ENCODE results near the gene NPBWR2.

The NPBWR2 gene

DNA sequence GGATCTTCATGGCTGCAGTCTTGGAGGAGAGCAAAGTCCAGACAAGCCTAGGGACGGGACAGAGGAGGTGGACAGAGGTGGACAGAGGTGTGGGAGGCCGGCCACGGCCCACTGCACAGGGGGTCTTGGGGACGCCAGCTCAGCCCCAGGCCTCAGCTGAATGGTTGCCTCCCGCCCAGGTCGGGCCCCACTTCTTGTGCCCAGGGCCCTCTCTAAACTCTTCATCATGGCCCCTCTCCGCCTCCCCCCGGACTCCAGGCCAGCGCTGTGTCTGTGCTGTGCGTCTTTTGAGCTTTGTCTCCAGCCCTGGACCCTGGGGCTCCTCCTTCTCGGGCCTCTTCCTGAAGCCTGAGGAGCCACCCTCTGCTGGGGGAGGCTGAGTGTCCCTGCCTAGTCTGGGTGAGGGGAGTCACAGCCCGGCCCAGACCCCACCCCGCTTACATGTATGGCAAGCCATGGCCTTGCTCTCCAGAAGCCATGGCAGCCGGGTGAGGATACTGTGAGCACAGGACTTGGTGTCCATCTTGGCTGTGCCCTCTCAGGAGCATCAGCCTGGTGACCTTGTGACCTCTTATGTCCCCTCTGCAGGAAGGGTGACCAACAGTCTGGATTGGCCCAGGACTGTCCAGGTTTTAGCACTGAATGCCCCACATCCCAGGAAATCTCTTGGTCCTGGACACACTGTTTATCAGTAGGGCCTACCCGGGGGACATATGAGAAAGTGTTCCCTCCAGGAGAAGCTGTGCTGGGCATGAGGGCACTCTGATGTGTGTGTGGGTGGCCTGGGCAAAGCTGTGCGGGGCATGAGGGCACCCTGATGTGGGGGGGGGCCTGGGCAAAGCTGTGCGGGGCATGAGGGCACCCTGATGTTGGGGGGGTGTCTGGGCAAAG is 9.4 kb upstream of the NPBWR2 start:
- DNase-seq: no peak

DNA sequence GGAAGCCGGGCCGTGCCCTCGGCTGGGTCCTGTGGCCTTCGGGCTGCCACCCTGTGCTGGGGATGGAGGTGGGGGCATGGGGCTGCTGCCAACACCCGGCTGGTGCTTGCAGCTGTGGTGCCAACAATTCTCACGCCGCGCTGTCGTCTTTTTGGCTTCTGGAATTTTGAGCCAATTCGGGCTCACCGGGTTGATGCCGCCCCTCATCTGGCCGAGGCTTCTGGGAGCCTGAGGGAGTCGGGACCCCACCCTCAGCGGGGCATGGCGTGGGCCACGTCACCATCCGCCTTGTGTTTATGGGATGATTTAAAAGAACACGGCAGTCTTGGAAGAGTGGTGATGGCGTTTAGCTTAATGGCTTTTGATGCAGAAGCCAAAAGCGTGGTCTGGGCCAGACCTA is 8.7 kb upstream of the NPBWR2 start:
- no peak for DNase-seq

GRCh38 chr20:64115171-64115911 is 8.0 kb upstream of the NPBWR2 start:
- DNase-seq: no peak

- no peak for DNase-seq
Measured at GRCh38 chr20:64114356-64114971, 7.1 kb upstream of the NPBWR2 start.

DNA sequence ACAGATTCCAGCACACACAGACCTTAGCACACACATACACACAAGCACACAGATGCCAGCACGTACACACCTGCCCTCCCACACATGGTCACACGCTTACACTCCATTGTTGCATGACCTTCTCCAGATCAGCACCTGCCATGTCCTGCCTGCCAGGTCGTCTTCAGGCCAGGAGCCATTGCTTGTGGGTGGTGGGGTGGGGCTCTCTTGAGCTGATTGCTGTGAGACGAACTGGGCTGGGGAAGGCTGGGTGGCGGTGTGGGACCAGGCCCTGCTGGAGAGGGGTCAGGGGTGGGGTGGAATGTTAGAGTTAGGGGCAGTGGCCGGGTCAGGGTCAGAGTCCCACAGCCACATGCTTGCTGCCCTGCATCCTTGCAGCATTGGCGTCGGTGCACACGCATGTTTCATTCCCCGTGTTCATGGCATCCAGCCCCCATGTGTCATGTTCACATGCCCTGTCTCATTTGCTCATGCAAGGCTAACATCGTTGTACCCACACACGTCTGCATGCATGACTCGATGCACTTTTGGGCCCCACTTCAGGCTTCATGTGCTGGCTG is 6.5 kb upstream of the NPBWR2 start:
- no peak for DNase-seq

GRCh38 chr20:64113444-64113775 is 6.0 kb upstream of the NPBWR2 start:
- DNase-seq: no peak

DNA sequence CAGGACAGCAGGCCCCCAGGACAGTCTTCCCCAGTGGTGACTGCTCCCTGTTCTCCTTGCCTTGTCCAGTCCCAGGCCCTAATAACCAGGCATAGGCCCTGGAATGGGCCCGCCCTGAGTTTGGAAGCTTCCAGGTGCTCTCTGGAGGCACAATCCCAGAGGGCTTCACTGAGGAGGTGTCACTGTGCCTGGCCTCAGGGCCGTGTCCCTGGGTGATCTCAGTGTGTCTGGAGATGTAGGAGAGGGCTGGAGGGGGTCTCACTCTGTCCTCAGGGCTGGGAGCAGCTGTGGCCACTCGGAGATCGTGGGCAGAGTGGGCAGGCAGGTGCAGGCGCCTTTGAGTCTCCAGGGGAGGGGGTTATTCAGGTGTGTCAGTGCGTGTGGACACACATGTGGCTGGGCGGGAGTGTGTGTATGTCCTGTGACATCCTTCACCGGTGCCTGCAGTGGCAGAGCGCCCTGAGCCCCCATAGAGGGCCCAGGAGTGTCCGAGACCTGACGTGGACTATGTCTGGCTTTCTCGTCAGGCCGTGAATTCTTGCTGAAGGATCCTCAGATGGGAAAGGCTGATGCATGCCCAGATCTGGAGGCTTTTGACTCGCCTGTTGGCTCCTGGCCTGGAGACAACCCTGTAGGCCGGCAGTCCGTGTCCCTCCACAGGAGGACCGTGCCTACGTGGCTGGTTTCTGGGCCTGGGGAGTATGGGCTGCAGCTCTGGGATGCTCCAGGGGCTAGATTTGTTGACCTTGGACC is 5.5 kb upstream of the NPBWR2 start:
- no peak for DNase-seq

GRCh38 chr20:64111841-64112641 is 4.7 kb upstream of the NPBWR2 start:
- DNase-seq: no peak

DNA sequence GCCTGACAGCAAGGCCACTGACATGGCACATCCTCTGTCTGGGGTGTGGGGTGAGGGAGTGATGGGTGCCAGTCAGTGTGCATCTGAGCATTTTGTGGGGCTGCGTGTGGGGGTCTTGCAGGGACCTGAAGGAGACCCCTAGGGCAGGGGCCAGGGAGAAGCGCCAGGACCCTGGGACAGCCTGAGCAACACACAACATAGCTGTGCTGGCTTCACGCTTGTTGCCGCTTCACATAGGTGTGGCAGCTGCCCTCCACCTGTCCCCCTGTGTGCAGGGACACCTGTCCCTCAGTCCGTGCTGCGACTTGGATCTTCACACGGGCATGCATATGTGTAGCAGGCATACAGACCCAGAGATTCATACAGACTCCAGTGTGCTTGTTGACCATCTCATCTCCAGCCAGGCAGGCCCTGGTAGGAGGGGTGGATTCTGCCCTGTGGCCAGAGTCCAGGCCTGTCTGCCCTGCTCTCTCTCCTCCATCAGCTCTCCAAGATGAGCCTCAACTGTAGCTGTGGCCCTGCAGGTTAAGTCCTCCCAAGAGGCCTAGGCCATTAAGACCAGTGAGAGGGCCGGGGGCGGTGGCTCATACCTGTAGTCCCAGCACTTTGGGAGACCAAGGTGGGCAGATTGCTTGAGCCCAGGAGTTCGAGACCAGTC is 3.2 kb upstream of the NPBWR2 start:
- no peak for DNase-seq

DNA sequence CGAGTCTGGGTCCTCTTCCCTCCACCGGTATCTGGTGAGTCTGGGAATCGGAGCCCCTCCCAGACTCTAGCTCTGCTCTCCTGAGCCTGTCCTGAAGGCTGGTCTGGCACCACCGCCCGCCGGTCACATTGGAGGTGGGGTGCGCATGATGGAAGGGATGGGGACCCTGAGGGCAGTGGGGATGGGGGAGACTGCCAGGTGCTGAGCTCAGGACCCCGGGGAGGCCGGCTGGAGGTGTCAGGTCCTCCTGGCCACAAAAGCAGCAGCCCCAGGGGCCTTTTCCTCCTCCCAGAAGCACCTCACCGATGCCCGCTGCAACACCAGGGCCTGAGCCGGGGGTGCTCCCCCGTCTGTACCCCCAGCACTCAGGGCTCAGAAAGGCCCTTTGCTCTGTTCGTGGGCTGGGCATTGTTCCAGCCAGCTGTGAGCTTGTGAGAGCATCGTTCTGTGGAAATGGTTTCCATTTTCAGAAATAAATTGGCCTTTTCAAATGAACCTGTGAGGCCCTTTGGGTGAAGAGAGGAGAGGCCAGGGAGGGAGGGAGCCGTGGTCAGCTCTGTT is 2.5 kb upstream of the NPBWR2 start:
- no peak for DNase-seq

DNA sequence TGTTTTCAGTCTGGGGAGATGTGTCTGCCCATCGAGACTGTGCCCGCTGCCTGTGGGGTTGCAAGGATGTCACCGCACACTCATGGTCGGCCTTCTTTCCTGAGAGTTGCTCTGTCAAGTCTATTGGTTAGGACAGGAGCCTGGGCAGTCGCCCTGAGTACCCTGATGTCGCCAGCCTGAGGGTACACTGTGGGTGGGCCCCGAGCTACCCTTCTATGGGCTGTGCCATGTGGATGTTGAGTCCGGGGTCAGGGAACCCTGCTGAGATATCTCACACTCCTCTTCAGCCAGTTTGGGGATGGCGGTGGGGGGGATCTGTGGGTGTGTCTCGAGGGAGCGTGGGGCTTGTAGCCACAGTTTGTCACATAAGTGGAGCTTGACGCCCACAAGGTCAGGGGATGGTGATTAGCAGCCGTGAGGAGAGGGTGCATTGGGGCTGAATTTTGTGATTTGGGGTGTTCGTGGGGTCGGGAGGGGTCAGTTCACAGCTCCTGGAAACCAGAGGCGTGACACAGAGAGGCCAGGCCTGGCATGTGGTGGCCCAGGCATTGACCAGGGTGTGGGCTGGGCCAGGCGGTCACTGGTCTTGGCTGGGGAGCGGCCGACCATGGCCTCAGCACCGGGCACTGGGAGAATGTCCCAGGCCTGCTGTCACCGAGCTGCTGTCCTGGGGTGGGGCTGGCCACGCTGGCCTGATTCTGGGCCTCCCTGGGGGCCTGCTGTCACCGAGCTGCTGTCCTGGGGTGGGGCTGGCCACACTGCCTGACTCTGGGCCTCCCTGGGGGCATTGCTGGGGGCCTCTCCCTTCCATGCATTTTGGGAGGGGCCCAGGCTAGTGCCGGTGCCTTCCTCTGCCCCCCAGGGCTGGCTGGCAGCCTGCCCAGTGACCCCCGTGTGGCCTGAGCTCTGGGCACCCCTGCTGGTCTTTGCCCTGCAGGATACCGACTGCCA is 1.6 kb upstream of the NPBWR2 start:
- DNase-seq: no peak

GRCh38 chr20:64107736-64108457 is 532 bp upstream of the NPBWR2 start:
- no peak for DNase-seq

GRCh38 chr20:64106435-64106961 is 867 bp downstream of the NPBWR2 start:
- no peak for DNase-seq

DNA sequence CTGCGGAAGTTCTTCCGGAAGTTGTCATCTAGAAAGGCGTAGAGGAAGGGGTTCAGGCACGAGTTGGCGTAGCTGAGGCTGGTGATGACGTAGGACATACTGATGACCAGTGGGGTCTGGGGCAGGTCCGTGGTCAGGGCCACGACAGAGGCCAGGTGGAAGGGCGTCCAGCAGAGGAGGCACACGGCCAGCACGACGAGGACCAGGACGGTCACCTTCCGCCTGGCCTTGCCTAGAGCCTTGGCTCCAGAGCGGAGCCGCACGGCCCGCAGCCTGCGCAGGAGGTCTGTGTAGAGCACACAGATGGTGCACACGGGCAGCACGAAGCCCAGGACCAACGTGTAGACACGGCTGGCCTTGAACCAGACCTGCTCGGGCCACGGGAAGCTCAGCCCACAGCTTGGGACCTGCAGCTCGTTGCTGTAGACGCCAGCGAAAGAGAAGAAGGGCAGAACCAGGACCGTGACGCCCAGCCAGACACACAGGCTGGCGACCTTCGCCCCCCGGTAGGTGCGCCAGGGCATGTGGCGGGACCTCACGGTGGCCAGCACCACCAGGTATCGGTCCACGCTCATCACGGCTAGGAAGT is 1.4 kb downstream of the NPBWR2 start:
- no peak for DNase-seq

DNA sequence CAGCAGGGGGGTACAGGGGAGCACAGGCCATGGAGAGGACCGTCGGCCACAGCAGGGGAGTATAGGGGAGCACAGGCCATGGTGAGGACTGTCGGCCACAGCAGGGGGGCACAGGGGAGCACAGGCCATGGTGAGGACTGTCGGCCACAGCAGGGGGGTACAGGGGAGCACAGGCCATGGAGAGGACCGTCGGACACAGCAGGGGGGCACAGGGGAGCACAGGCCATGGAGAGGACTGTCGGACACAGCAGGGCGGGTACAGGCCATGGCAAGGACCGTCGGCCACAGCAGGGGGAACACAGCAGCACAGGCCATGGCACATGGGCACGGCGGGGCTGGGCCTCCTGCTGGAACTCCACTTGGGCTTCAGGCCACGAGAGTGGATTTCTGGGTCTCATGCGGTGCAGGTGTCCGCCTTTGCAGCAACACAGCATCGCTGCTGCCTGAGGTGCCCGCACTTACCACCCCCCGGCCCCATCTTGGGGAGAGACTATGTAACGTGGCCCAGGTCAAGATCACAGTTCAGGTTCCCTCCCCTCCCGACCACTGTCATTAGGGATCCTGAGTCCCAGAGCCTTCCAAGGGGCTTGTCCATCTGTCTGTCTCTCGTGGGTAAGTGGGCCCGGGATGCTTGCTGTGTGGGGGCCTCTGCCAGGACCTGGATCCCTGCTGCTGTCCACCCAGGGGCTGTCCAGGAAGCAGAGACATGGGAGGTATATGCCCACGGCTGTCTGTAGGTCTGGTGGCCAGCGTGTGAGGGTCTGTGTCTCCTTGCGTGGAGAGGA is 2.5 kb downstream of the NPBWR2 start:
- DNase-seq: no peak

DNA sequence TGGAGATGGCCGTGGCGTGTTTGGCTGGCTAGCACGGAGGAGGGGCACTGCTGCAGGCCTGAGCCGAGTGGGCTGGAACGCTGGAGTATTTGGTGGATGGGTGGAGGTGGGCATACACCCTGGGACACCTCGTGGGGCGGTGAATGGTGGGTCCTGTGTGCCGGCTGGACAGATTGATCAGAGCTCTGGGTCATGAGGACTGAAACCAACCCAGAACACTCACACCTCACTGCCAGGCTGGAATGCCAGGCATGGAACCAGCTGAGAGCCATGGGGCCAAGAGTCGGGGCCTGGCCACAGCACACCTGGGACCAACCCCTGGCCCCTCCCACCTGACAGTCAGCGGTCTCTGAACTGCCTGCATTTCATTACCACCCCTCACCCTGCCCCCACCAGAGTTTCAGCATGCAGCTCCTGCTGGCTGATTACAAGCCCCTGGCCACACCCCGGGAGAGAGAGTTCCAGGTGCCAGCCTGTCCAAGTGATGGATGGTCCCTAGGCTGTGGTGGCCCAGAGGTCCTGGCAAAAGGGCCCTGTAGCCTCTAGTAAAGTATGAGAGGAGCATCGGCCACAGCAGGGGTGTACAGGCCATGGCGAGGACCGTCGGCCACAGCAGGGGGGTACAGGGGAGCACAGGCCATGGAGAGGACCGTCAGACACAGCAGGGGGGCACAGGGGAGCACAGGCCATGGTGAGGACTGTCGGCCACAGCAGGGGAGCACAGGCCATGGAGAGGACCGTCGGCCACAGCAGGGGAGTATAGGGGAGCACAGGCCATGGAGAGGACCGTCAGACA is 3.3 kb downstream of the NPBWR2 start:
- no peak for DNase-seq
